T1000 (cell line): Measurements from ENCODE around the gene PKNOX2.
A peak's percentile ranks its signal among the peaks of the same experiment; 100 is the strongest.

Experiments used
- DNase-seq: peaks from one replicate; lab custom pipeline; 2025; ENCODE audit warnings: mixed read lengths; lab: John Stamatoyannopoulos, UW

PKNOX2 gene

GRCh38 chr11:125173556-125173955 is 9.0 kb downstream of the PKNOX2 start:
- no peak for DNase-seq

DNA sequence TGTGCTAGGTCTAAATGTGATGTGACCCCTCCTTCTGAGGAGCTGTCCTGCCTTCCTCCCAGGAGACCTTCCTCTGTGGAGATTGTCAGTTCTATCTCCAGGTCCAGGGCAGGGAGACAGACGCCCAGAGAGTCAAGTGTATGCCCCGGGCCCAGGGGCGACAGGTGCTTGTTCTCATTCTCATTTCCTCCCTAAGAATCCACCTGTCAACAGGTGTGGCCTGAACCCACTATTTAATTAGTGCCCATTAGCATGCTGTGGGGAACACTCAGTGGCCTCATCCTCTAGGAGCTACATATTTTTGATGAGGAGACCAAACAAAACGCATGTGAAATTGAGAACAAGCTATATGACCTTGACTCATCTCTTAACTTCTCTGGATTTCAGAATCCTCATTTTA is 9.5 kb downstream of the PKNOX2 start:
- no peak for DNase-seq

GRCh38 chr11:125174686-125175085 is 10.1 kb downstream of the PKNOX2 start:
- no peak for DNase-seq

DNA sequence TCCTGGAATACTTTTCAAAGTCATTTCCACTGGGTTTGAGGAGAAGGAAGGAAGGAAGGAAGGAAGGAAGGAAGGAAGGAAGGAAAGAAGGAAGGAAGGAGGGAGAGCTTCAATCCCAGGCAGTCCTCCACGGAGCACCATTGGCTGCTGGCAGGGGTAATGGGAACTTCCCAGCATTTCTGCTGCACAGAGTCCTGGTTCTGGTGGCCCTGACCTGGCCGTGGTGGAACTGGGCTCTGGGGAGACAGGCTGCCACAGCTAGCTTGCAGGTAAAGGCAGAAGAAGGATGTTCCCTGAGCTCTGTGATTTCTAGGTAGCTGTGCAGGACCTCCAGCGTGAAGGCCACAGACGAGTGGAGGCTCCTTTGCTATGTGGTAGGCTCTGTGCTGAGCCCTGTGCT is 10.6 kb downstream of the PKNOX2 start:
- no peak for DNase-seq

DNA sequence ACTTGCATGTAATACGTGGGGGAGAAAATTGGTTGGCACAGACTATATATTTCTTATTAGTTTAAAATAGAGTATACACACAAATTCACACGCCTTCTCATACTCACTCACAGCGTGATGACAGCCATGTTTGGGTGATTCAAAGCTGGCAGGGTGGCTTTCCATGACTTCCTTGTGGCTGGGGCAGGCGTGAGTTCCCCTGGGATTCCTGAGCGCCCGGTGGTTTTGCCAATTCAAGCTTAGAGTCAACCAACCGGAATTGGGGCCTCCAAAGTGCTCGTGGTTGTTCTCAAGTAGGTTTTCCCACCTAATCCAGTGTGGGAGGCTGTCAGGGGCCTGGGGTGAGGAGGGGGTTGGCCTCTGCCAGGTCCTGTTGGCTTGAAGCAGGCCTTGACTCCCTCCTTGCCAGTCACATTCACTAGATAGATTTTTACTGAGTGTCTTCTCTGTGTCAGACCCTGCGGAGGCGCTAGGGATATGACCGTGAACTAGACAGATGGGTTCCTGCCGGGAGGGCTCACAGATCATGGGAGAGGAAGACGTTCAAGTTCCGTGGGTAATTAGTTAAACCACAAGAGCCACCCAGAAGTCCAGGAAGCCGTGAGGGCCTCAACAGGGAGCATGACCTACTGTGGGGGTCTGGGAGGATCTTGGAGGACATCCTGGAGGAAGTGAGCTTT is 11.5 kb downstream of the PKNOX2 start:
- no peak for DNase-seq

DNA sequence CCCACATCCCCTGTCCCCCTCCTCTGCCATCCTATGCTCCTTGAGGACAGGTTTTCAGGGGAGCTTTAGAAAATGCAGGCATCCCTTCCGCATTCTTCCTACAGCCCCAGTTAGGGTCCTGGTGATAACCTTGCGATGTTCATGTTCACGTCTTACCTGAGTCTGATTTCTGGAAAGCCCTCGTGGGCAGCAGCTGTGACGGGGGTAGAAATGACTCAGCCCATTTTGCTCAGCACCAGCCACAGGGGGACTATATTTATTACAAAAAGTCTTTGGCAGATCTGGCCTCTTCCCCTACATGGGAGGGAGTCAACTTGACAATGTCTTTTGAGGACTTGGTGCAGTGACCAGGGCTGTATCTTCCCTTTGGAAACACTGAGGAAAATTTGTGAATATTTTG is 12.3 kb downstream of the PKNOX2 start:
- no peak for DNase-seq

GRCh38 chr11:125177543-125177942 is 13.0 kb downstream of the PKNOX2 start:
- no peak for DNase-seq

GRCh38 chr11:125179346-125179745 is 14.8 kb downstream of the PKNOX2 start:
- no peak for DNase-seq

DNA sequence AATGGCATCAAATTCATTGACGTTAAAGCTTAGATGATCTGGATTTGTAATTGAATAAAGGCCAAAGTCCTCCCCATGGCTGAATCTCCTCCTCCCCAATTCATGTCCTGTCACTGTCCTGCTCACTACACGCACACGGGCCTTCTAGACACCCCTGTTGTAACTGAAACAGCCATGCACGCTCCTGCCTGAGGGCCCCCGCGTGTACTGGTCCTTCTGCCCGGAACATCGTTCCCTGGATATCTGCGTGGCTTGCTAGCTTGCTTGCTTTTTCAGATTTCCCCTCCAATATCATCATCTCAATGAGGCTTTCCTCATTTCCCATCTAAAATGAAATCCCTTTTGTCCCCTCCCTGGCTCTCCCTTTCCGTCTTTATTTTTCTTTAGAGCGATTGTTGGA is 15.3 kb downstream of the PKNOX2 start:
- DNase-seq = no peak

GRCh38 chr11:125180413-125181305 is 16.1 kb downstream of the PKNOX2 start:
- DNase-seq = peak; percentile 46

DNA sequence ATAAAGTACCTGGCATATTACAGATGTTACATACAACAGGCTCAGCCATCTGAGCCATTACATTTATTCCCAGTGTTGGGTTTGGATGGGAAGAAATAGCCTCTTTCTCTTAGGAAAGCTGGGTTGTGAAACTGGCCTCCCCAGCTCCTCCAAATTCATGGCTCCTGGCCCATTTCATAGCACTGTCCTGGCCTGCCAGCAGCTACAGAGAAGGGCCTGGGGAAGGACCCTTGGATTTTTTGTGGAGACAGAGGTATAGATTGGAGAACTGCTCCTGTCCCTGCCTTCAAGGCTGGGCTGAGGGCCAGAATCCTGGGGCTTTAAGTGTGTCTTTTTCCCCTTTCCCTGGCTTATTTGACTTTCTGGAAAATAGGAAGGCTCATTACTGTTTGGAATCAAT is 18.0 kb downstream of the PKNOX2 start:
- no peak for DNase-seq

GRCh38 chr11:125183641-125184040 is 19.1 kb downstream of the PKNOX2 start:
- DNase-seq = no peak

DNA sequence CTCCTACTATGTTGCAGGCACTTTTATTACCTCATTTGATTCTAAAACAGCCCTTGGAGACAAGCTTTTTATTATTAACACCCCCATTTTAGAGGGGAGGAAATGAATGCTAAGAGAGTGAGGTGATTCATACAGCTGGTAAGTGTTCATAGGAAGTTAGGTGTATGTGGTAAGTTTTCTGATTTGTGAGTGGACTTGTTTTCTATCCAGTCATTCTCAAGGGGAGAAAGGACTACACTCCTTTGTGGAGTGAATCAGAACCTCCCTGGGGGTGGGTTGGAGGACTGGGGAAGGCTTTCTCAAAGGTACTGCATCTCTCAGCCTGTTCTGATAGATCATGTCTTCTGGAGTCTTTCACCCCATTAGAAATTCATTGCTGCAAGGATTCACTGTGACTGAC is 23.5 kb downstream of the PKNOX2 start:
- DNase-seq = no peak

DNA sequence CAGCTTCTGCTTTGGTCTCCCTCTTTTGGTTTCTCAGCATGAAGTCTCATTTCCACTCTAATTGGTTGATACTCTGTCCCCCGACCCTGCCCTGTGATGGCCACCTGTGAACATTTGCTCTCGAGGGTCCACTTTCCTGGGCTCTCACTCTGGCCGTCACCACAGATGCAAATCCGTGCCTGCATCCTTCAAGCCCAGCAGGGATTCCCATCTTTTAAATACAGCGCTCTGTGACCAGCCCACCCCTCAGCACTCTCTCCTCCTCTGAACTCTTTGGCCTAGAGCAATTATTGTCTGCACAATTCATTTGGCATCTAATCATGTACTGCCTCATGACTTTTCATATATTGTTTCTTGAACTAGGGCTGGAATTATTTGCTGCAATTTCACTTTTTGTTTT is 26.0 kb downstream of the PKNOX2 start:
- no peak for DNase-seq

DNA sequence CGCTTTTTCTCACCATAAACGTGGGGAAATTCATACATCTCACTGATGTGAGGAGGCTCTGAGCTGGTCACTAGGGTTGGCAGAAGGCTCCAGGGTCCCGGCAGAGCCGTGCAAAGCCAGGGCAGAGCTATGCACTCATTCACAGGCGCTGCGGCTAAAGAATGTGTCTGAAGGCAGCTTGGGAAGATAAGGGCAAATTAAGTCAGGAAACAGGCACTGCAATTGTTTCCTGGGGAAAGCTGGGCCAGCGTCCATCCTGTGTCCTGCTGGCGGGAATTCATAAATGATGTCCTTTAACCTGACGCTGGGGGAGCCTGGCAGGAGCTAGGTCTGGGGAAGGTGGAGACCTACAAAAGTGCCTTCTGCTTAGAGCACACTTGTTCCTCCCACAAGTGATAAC is 27.6 kb downstream of the PKNOX2 start:
- no peak for DNase-seq

DNA sequence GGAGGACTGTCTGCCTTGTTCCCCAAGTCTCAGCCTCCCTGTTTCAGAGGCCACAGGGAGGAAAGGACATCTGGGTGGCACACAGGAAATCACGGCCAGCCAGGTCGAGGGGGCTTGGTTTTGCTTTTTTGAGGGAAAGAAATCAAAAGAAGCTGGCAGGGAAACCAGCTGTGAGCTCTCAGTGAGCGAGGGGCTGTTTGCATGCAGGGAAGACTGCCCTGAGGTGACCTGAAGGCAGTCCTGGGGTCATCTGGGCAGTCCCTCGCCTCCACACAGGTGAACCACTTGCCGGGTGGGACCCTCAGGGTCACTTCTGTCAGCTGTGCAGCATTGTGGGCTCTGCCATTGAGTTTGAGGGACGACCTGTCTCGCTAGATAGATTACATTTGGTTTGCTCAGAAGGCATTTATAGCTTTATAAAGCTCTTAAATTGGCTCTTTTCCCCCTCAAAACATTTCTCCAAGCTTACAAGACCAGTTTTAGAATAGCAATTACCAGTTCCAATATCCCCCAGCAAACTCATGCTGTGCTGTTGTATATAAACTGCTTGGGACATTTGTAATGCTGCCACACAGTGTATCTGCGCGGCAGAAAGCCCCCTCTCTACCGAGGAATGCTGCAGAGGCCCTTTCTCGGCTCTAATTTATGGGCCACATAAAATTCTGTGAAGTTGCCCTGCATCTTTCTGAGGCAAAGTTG is 28.3 kb downstream of the PKNOX2 start:
- no peak for DNase-seq

- DNase-seq = no peak
These were observed 28.8 kb downstream of the PKNOX2 start for GRCh38 chr11:125193416-125193726.

- no peak for DNase-seq
These were observed 29.3 kb downstream of the PKNOX2 start for GRCh38 chr11:125193841-125194240.

DNA sequence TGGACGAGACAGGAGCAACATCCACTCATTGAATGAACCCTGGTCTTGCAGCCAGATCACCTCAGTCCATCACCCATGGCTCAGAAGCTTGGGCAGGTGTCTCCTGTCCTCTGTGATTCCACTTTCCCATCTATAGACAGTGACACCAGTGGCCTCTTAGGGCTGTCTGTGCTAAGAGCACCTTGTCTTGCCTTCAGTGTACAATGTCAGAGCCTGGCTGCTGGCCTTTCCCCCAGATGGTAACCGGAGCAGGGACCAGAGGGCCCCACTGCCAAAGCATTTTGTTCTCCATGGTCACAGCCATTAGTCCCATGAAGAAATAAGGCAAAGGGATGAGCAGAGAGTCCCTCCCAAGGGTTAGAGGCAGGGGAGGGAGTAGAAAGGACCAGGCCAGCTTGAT is 35.4 kb downstream of the PKNOX2 start:
- no peak for DNase-seq

DNA sequence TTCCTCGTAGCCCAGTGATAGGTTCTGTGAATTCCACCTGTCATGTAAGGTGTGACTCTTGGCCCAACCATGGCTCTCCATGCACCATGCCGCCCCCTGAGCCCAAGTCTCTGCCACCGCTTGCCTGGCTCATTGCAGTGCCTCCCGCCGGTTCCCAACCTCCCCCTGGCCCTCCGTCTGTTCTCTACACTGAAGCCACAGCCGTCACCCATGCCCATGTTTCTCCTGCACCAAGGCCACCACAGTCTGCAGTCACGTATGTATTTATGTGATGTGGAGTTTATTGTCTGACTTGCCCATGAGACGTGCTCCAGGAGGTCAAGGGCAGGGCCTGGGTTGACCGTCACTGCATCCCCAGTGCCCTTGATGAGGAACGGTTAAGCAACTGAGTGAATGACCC is 35.9 kb downstream of the PKNOX2 start:
- DNase-seq = no peak

DNA sequence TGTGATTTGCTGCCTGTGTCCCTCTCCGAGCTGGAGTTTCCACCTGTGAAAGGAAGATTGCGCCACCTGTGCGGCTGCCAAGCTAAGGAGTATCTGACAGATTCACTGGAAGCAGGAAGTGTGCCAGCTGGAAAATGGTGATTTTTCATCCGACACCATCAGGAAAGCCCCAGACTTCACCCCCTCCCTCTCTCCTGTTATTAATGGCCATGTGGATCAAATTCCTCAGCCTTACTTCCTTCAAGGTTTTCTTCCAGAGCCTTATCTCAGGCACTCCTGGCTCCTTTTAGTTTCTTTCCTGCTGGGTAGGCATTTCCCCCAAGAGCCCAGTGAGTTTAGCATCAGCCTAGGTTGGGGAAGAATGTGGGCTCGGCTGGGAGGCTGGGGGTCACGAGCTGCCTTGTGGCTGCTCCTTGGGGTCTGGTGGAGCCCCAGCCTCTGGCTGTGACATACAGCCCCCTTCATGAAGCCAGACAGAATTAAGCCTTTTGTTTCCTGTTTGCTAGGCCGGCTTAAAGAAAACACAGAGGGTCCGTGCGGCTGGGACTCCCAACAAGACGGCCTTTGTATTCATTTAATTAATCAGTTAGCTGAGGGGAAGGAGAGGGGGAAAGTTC is 37.1 kb downstream of the PKNOX2 start:
- DNase-seq = no peak

GRCh38 chr11:125202362-125202880 is 37.9 kb downstream of the PKNOX2 start:
- DNase-seq = no peak
